ENCODE measurements around the gene DNM2.
A peak's percentile ranks its signal among the peaks of the same experiment; 100 is the strongest.

DNM2 gene

GRCh38 chr19:10747271-10747670, 29.4 kb downstream of the DNM2 start:
- H3K4me3 ChIP-seq (ENCODE audit: low read depth, low read length) = no peak overlapping the region
- no peak for DNase-seq (ENCODE audit: low read depth)
- TF ChIP-seq CTCF (conservative IDR thresholded peaks at IDR 0.05; ENCODE audit: low read depth, low read length) = no peak

GRCh38 chr19:10747674-10748073, 29.8 kb downstream of the DNM2 start:
- no peak for TF ChIP-seq CTCF (conservative IDR thresholded peaks at IDR 0.05; ENCODE audit: low read depth, low read length)
- no peak overlapping the region for H3K4me3 ChIP-seq (ENCODE audit: low read depth, low read length)
- no peak for DNase-seq (ENCODE audit: low read depth)

- no peak overlapping the region for H3K4me3 ChIP-seq (ENCODE audit: low read depth, low read length)
- TF ChIP-seq CTCF (conservative IDR thresholded peaks at IDR 0.05; ENCODE audit: low read depth, low read length) = no peak
- no peak for DNase-seq (ENCODE audit: low read depth)
Measured at GRCh38 chr19:10748195-10748926, 30.5 kb downstream of the DNM2 start.

DNA sequence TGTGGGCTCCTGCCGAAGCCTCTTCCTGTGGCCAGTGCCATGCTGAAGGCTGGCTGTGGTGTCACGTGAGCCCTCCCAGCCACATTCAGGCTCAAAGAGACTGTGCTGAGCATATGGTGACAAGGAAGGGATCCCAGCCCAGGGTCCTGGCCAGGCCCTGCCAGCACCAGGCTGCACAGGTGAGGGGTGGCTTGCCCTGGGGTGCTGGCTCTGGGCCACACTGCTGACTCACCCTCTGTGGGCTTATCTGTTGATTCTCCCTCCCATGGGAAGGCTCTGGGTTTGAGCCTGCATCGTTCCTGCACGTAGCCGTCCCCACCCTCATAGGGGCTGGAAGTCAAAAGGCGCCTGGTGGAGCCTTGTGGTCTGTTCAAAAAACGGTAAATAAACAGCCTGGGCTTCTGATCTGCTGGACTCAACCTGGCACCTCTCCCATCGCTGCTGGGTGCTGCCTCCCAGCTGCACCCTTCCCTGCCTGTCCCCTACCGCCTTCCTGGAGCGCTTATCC, 31.1 kb downstream of the DNM2 start:
- no peak for TF ChIP-seq CTCF (conservative IDR thresholded peaks at IDR 0.05; ENCODE audit: low read depth, low read length)
- H3K4me3 ChIP-seq (ENCODE audit: low read depth, low read length) = no peak overlapping the region
- peak; percentile 34 for DNase-seq (ENCODE audit: low read depth)

- no peak for DNase-seq (ENCODE audit: low read depth)
- H3K4me3 ChIP-seq (ENCODE audit: low read depth, low read length) = no peak overlapping the region
Measured at GRCh38 chr19:10749435-10750384, 31.8 kb downstream of the DNM2 start.

More at GRCh38 chr19:10749435-10750384, 31.8 kb downstream of the DNM2 start:
- TF ChIP-seq CTCF (conservative IDR thresholded peaks at IDR 0.05; ENCODE audit: low read depth, low read length) = no peak
